GM04504 (cell line): ENCODE measurements around the gene RELL1.
"Not testable (repeated sequence)": the region's sequence is repeated elsewhere in the genome, so short reads cannot be mapped to it uniquely, and the experiment has no call there.

Experiments used
- DNase-seq: peaks from one replicate; pipeline ENCODE4 v3.0.0-alpha.2; 2012; ENCODE audit warnings: low read depth

RELL1 gene

DNA sequence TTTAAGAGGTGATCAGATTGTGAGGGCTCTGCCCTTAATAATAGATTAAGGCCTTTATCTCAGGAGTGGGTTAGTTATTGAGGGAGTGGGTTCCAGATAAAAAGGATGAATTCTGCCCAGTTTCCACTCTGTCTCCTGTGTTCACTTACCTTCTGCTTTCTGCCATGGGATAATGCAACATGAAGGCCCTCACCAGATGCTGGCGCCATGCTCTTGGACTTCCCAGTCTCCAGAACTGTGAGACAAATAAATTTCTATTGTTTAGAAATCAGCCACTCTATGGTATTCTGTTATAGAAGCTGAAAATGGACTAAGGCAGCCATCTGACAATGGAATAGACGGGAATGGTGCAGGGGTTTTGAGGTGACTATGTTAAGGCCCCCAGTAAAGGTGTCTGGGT lies 6.9 kb upstream of the RELL1 start:
- no peak for DNase-seq

DNA sequence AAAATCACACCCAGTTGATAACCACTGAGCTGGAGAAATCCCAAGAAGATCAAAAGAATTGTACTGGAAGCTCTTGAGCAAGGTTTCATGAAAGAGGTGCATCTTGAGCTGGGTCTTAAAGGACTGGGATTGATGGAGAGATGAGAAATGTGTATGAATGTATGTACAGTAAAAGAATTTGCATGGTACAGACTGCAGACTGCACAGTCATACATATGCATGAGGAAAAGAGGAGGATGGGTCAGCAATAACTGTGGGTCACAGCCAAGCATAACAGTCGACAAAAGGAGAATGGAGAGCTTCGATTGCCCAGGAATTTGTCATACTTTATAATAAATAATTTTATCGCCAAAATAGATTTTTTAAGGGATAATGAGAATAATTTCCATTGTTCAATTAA lies 4.8 kb upstream of the RELL1 start:
- no peak for DNase-seq

DNA sequence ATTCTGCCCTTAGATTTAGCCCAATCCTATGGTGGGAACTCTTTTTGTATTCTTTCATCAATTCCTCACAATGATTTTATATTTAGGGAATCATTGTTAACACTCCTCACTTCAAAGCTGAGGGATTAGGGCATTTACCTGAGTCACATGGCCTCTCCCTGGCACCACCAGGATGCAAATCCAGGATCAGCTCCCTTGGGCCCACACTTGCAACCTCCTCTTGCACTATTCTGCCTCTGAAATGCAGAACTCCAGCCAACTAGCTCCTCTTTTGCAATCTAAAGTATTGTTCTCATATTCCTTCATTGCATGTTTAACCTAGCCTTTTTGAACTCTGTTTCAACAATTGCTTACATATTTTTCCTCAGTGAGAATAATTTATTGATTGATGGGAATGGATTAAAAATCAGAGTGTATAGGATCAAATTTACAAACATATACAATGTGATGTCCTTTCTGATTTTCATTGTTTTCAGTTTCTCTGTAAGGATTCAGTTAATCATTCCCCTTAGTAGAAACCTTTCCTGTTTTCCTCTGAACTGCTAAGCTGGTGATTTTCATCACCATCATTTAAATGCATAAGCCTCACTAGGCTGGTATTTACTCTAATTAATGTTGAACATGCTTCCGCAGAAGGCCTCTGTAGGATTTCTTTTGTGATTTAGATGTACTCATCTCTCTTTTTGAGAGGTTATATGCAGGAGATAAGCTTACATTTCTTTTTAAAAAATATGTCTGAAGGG lies 3.3 kb upstream of the RELL1 start:
- DNase-seq, result no peak

DNA sequence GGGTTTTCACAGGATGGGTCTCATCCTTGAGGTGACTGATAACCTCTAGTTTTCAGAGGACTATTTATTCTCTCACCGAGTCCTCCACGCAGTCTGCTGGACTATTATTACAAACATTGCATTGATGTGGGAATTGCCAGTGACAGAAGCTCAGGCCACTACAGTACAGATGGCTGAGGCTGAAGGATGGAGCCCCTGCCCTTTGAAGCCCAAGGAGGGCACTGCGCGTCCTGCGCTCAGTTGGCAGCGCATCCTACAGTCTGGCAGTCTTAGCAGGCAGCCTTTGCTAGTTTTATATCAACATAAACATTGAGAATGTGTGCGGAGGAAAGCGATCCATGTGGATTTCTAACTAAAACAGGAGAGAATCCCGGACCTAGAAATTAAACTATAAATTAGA lies 1.5 kb upstream of the RELL1 start:
- DNase-seq, result no peak

DNA sequence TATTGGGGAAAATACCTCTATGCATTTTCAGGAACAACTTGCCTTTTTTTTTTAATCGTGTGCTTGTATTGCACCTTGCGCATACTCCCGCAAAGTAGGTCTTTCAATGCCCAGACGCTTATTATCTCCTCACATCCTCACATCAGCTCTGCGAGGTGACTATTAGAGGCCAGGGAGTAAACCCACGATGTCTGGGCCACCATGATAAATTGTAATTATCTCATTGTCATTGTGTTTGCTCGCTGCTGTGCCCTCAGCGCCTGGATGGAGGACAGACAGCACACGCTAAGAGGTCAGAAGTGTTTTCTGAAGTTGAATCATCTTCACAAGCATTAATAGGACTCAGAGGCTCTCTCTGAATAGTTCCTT lies 1.0 kb upstream of the RELL1 start:
- DNase-seq, result no peak

DNA sequence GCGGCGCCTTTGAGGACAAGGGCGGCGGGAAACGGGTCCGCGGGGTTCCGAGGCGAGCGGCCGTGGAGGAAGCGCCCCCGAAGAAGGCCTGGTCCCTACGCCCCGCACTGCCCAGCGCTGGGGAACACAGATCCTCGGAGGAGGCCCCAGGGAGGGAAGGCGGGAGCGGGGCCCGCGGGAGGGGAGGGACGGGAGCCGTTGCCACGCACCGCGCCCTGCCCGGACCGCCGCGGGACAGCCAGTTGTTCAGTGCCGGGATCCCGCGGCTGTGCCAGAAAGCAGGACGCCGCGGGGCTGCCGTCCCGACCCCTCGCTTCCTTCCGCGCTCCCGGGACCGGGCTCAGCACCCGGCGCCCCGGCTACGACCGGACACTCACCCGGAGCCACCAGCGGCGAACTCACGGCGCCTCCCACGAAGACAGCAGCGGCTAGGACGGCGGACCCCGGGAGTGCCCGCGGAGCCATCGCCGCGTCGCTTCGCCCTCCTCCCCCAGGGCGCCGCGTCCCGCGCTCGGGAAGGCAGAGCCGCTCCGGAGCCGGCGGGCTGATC lies 278 bp downstream of the RELL1 start:
- DNase-seq, result no peak

DNA sequence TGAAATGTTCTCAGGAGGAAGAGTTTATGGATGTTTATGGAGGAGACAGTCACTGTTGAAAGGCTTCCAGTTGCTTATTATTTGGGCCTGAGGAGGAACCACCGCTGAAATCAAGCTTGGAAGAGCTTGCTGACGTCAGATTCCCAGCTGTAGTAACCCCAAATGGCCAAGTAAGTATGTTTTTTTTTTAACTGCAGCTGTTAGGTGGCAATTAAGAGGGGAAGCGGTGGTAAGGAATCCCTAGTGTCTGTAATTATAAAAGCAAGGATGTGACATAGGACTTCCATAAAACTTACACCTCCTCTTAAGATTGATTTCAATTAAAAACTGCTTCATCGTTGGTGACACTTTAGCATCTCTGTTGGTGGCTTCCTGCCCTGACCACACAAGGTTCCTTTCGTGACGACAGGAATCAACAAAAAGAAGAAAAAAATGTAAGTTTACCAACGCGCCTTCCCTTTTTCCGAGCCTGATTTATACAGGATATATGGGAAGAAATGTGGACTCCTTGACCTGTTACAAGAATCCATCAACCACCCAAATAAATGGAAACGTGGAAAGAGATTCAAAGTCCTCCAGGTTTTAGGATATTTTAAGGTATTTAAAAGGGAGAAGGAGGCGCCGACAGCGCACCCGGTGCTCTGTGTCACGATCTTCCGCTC lies 884 bp downstream of the RELL1 start:
- DNase-seq, result peak; percentile 62

DNA sequence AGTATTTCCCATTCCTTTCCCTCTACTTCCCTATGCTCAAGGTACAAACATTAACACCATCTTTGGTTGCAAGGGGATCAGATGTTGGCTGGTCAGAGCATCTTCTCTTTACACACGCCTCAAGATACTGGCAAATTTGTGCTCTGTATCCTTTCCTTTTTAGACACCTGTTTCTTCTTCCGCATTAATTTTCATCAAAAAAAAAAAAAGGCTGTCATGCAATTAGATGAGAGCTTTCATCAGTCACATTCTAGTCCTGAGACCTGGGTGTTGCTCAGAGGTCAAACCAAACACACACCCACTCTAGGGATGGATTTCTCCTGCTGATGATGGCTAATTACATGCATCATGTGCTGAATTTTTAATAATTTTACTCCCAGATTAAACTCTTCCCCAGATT lies 2.0 kb downstream of the RELL1 start:
- DNase-seq, result no peak

DNA sequence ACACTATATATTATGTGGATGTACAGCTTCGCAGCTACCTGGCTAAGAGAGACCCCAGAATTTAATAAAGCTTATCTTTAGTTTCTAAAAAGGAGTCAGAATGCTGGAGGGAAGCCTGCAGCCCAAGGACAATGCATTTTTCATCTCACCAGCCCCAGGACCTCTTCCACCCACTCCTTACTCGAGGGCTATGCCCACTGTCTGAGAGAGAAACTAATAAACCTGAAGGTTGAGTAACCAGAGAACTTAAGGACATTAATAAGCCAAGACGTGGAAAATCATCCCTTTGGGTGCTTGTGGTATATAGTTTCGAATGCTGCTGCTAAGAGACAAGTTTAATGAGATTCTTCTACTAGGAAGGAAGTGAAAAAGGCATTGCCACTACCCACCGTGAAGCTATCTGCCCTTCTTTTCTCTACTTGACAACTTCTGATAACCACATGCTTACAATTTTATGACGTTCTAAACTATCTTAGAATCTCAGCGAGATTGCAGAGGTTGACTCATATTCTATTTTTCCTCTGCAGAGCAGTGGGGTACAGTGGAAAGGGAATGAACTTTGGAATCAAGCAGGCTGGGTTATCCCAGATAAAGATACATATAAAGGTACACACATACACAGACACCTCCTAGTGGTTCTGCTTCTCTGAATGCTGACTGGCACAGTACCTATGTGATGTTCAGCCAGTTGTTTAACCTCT lies 3.3 kb downstream of the RELL1 start:
- no peak for DNase-seq

DNA sequence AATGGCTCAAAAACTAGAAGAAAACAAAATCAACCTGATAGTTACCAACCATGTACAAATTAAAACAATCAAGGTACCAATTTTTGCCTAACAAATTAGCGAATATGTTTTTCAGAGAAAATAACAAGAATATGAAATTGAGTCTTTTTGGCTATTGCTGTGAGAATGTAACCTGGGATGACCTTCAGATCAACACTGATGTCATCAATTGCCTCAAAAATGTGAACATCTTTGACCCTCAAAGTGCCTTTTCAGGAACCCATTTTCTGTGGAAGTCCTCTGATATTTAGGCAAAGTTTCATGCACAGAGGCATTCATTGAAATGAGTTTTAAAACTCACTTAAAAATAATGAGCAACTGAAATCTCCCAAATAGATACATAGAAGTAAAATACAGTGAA lies 6.1 kb downstream of the RELL1 start:
- no peak for DNase-seq

DNA sequence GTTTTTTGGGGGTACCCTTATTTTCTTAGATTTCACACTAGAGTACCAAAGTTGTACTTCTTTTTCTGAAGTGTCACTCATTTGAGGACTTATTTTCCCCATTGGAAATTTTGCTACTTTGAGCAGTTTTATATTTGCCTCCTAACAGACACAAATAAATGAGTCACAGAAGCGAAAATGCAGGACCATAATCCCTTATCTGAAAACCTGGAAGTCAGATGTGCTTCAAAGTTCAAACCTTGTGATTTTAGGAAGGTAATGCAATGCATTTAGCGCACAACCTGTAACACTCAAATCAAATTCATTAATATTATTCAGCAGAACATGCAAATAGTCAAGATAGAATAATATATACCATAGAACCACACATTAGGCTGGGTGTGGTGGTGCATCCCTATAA lies 6.9 kb downstream of the RELL1 start:
- DNase-seq, result no peak

DNA sequence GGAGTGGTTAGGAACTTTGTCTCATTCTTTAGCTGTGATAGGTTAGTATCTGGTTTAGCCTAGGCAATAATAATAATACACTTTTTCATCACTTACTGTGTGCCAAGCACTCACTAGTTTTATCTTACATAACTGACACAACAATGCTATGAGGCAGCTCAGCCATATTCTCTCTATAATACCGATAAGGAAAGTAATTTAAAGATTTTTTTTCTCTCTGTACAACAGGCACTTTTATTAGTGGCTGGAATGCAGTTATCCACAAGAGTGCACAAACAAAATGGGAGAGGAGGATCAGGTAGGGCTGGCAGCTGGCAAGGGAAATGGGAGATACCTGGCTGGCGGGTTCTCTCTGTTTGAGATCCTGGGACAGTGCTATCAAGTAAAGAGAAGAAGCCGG lies 7.6 kb downstream of the RELL1 start:
- DNase-seq, result no peak

DNA sequence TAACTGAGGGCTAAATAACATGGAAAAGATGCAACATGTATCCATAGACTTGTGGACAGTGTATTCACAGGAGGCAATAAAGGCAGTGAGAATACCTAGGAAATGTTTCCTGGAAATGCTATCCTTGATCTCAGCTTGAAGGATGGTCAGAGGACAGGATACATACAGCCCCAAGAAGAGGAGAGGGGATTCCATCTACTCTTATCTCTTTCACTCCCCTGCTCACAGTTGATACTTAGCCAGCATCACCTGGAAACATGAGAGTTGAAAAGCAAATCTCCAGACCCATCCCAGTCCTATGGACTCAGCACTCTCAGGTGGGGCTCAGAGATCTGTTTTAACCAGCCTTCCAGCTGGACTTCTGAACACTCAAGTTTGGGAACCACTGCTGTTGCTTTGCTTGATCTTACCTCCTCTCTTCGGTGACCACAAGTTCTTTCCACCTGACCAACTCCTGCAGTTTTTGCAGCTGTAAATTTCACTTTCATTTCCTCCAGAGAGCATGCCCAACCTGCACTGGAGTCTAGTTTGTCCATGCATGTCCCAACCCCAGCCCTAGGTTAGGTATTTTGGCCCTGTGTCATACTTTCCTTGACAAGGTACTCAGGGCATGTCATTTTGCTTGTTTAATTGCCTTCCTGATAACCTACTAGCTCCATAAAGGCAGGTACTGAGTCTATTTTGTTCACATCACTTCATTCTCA lies 10.4 kb downstream of the RELL1 start:
- no peak for DNase-seq

DNA sequence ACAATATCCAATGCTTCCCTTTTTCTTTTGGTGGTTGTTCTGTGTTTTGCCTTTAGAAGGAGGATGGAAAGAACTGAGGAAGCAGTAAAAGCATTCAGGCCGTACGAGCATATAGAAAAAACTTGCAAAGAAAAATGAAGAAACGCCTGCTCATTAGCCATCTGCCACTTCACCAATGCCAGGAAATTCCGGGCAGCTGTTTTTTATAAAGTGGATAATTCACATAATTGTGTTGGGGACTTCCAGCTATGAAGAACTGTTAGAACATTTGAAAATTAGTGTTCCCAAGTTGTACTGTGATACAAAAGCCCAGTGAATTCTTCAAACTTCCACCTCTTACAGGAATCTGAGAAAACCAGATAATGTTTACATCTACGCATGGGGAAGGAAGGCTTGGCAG lies 11.7 kb downstream of the RELL1 start:
- DNase-seq, result no peak

DNA sequence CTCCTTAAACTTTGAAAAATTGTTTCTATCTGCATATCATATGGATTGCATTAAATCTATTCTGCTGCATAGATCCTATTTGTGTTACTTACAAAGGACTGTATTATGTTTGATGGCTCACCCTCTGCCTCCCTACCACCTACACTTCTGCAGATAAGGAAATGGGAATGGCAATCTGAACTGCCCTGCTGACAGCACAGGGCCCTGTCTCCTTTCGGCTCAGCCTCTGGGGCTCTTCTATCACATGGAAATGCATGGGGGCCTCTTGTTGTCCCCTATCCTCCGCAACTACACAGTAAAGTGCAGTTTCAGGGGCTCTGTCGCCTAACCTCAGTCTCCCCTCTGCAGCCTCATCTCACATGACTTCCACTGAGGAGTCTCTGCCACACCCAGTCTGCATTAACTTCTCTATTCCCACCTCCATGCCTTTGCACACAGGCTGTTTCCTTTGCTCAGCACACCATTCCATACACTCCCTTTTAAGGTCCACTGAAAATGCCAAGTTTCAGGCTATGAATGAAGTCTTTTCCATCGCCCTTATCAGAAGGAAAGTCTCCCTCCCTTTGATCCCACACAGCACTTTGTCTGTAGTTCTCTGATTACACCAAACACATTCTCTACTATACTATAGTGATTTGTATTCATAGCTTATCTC lies 12.5 kb downstream of the RELL1 start:
- DNase-seq, result no peak

DNA sequence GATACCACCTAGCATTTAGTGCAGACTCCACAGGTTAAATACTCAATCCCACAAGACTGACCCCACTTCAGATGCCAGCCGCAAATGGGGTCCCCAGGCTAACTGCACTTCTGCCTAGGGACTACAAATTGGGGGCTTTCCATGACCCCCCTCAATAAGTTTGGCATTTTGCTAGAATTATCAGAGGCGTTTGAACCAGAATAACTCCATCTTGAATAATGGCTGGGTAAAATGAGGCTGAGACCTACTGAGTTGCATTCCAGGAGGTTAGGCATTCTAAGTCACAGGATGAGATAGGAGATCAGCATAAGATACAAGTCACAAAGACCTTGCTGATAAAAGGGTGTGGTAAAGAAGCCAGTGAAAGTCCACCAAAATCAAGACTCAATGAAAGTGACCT lies 15.1 kb downstream of the RELL1 start:
- no peak for DNase-seq

DNA sequence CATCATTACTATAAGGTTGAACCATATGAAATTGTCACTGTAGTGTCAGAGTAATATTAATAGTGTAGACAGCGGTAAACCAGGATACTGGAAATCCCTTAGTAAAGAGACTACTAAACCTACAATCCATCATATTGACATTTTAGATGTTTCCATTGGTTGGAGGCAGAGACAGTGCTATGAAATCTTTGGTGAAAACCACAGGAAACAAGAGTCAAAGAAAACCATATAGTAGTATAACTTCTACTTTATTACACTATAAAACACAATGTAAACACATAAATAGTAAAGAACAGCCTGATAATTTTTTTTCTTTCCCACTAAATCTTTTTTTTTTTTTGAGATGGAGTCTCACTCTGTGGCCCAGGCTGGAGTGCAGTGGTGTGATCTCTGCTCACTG lies 15.9 kb downstream of the RELL1 start:
- no peak for DNase-seq

DNA sequence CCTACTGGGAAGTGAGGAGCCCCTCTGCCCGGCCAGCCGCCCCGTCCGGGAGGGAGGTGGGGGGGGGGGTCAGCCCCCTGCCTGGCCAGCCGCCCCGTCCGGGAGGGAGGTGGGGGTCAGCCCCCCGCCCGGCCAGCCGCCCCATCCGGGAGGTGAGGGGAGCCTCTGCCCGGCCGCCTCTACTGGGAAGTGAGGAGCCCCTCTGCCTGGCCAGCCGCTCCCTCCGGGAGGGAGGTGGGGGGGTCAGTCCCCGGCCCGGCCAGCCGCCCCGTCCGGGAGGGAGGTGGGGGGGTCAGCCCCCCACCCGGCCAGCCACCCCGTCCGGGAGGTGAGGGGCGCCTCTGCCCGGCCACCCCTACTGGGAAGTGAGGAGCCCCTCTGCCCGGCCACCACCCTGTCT lies 17.1 kb downstream of the RELL1 start:
- DNase-seq, result not testable (repeated sequence)

DNA sequence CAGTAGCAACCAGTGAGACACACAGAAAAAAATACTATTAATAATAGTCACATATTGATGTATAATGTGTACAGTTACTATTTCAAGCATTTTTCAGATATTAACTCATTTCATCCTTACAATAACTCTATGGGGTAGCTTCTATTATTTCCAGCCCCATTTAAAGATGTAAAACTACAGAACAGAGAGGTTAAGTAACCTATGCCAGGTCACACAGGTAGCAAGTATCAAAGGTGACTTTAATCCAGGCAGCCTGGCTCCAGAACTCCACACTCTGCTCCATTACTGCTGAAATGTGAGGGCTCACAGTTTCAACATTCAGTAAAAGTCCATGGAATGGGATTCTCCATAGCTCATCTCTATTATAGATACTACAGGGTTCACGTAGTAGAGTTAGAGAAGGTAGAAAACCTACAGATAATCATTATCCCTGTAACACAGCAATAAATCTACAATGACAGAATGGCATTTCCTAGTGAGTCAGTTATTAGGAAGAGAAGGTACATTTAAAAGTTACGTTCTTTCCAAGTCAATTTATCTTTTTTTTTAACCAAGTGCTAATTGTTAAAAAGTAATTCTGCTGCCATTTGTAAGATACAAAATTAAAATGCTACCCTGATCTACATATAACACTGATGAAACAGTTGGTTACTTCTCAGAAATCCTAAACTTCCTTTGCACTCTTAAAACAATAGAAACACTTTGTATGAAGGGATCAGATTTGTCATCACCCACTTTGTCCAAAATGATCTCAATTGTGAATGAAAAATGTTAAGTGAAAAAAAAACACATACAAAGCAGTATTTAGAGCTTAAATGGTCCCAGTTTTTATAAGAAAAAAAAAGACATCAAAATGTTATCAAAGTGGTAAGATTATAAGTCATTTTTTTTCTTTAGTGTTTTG lies 18.7 kb downstream of the RELL1 start:
- DNase-seq, result no peak

DNA sequence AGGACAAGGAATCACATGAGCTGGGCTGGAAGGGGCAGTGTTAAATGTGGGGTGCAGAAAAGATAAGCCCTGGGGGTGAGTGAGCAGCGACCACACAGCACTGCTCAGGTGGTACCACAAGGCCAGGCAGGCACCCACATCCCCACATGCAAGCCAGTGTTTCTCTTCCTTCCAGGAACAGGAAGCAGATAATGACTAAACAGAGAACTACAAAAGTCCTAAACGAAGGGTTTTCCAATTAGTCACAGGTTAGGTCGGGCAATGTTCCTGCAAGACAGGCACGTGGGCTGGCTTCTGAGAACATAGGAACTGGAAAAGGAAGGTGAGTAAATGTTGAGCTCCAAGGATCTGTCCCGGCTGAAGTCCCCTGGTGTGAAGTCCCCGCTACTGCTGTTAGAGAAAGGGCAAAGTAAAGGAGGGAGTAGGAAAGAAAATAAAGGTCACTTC lies 19.5 kb downstream of the RELL1 start:
- peak; percentile 52 for DNase-seq
